Activated CD4-positive, alpha-beta T cell treated with anti-CD3 and anti-CD28 coated beads, Interleukin-2, amount 10 ng/mL, durations not matched to agents 7 days and 5 days (primary cell): Measurements from ENCODE around the gene DGAT2. TPM values are rescaled to one million over a fixed set of nuclear protein-coding genes. Genes with fewer than 3 reads are reported as not detected.

Experiments
- total RNA-seq, 2 experiments: library from RNA; stranded (reverse); gene quantifications; one replicate each; pipeline ENCODE4 v1.2.3, GENCODE V29; 2021

DGAT2 gene
- total RNA-seq, 2 experiments from 2014 or later = 0.77 to 0.99 TPM

Other genes with a start within 250 kb of the DGAT2 start
- gene GDPD5, start 242.8 kb upstream of the DGAT2 start, total RNA-seq = 10 to 100 TPM; 55.8 to 62.3 TPM
- 10 to 100 TPM; 11.3 to 11.9 TPM for gene SERPINH1, start 206.5 kb upstream of the DGAT2 start, total RNA-seq
- under 1 TPM; 0.25 TPM for gene MAP6, start 99.7 kb upstream of the DGAT2 start, total RNA-seq
- gene MOGAT2, start 50.9 kb upstream of the DGAT2 start, total RNA-seq = not detected
- 10 to 100 TPM; 16.8 to 17.0 TPM for gene UVRAG, start 46.4 kb downstream of the DGAT2 start, total RNA-seq